GM21619 (cell line): ENCODE results near the gene KCND3.
"Not testable (repeated sequence)": the region's sequence is repeated elsewhere in the genome, so short reads cannot be mapped to it uniquely, and the experiment has no call there.

Experiments used
- ATAC-seq: cut with Tn5 transposase; IDR thresholded peaks from one replicate; pipeline ENCODE4 v1.9.1; 2021; ENCODE audit not compliant: unreplicated experiment

The KCND3 gene

GRCh38 chr1:111747282-111747734, 242.2 kb downstream of the KCND3 start:
- no peak for ATAC-seq

GRCh38 chr1:111746614-111746999, 242.9 kb downstream of the KCND3 start:
- ATAC-seq, result no peak

GRCh38 chr1:111745675-111746613, 243.5 kb downstream of the KCND3 start:
- no peak for ATAC-seq

- no peak for ATAC-seq
Measured at GRCh38 chr1:111743679-111744101, 245.8 kb downstream of the KCND3 start.

DNA sequence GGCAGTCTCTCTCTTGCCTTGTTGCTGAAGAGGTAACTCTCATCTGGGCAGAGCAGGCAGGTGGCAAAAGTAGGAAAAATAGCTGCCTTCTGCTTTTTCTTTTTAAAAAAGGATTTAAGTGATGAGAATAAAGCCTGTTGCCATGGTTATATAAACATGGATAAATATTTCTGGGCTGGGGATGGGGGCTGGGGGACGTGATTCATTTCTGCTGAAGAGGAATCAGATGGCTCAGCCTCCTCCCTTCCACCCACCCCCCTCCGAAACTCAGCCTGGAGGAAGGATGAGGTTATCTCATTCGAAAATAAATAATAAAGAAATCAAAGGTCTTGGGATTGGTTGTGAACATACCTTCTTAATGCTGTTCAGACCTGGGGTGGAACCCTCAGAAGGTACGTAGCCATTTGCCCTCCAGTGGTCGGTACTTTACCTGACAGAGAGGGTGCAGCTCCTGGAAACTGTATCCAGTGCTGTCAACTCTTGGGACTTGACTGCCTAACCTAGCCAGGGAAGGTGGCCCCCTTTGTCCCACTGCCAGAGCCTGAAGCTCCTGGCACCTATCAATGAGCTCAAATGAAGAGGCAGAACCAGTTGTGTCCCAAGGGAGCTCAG, 246.4 kb downstream of the KCND3 start:
- no peak for ATAC-seq

GRCh38 chr1:111742292-111742691, 247.2 kb downstream of the KCND3 start:
- not testable (repeated sequence) for ATAC-seq

DNA sequence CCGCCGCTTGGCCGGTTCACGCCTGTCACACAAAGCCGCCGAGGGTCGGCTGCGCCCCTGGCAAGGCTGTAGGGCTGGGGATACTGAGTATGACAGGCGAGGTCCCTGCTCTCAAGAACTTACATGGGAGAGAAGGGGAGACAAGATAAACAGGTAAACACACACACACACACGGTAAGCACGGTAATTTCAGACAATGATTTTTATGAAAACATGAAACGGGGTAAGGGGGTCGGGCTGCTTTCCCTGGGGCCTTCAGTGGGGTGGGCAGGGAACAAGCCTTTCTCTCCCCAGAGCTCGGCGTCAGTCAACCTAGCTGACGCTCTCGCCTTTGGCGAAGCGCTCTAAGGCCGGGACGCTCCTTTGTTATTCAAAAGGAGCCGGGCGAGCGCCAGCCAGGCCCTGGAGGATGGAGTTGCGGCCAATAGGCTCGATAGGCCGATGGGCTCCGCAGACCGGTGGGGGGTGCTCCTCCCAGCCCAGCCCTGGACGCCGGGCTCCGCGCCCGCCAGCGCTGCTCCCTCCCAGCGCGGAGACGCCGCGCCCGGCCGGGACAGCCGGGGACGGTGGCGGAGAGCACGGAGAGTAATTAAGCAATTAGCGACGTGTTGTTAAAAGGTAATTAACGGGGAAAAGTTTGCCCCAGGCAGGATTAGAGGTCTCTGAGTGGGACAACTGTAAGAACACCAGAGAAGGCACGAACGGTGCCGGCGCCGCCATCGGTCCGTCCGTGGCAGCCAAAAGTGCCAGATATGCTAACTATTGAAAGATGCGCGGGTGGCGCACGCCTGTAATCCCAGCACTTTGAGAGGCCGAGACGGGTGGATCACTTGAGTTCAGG, 249.3 kb downstream of the KCND3 start:
- no peak for ATAC-seq

DNA sequence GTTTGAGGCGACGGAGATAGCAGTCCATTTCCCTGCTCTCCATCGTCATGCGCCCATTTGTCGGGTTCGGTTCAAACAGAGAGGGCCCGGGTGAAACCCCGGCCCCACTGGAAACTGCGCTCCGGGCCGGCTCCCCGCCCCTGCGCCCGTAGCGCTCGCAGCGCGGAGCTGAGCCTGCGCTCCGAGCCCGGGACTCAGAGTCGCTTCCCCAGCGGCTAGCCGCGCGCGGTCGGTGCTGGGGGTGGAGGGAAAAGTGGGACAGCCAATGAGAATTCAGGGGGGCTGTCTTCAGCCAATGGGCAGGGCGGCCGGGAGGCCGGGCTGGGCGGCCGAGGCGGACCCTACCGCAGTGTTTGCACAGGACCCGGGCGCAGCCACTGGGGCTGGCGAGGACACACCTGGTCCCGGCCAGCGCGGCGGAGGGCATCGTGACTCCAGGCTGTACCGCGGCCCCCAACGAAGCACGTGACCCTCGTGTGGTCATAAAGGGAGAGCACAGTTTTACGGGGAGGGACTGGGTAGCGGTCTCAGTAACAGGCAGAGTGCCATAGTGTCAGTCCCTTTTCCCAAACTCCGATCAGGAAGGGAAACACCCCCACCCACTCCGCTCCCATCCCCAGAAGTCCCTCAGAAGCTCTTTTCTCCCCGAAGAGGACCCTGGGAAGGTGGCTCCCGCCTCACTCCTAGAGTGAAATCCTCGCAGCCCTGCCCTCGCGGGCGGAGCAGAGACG, 250.1 kb downstream of the KCND3 start, which contains the start of gene INKA2:
INKA2 (minus strand) TSS at position 202 of the 731 bp plus-strand sequence; CDS start at position 49, 153 bp downstream.
- peak; percentile 86 for ATAC-seq

DNA sequence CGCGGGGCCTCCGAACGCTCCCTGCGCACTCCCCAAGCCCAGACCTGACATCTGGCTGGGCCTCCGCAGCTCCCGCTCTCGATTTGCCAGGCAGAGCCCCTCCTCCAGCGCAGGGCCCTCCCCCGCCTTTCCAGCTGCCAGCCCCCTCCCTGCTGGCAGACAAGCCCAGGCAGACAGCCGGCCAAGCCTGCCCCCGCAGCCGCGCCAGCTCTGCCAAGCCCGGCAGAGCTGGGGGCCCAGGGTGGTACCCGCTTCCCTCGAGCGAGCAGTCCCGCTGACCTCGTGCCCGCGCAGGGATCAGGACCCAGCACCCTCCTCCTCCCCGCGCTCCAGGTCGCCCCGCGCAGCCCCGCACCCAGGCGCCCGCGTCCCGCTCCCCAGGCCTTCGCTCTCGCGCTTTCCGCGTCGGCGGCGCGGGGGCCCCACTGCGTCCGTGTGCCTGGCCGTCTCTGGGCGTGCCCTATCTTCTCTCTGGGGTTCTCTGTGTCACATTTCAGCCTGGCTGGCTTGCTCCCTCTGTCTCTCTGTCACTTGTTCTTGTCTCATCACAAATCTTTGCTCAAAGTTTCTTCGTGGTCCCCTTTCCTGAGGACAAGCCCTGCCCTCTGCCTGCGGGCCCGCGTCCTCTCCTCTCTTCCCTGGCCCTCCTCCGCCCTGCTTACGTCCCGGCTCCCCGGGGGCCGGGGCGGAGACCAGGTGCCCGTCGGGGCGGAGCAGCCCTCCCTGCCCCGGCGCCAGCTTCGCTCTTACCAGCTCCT, 250.9 kb downstream of the KCND3 start:
- ATAC-seq, result peak; percentile 41

- no peak for ATAC-seq
Measured at GRCh38 chr1:111738133-111738435, 251.4 kb downstream of the KCND3 start.

- ATAC-seq, result no peak
Measured at GRCh38 chr1:111737216-111738132, 252.0 kb downstream of the KCND3 start.

DNA sequence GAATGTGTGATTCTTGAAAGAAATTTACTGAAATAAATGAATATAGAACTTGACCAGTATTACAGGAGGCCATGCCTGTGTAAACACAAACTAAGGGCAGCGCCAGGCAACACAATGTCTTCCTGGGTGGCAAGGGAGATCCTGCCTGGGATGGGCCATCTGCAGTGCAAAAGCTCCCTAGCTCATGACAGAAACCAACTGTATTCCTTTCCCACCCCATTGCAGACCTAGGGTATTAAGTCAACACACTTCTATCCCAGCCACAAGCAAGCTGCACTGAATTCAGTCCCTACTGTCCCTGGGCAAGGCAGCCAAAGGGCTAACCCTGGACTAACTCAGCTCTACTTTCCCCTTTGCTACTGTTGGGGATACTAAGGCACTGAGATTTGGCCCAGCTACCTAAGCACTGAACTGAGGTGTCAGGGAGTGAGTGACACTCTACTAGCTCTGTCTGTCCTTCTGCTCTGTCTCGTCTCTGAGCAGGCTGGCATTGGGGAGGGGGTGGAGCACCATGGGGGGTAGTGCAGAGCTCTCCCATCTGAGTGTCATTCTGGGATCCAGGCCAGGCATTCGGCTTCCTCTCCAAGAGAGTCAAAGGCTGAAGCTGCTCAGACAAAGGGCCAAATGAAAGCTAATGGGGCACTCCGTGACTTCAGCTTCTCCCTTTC, 252.8 kb downstream of the KCND3 start:
- ATAC-seq, result no peak

- no peak for ATAC-seq
Measured at GRCh38 chr1:111735858-111736544, 253.5 kb downstream of the KCND3 start.

DNA sequence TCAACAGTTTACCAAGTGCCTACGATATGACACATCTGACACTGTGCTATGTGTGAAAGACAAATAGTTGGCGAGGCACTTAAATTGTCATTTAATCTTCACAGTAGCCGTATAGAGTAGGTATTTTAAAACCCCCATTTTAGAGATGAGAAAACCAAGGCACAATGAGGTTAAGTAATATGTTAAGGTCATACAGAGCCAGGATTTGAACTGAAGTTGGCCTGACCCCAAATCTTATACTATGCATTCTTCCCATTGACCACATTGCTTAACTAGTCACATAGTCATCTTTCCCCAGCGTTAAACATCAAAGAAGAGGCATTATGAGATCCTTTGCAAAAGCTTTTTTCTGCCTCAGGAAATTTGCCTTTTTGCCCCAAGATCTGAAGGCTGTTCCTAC, 254.1 kb downstream of the KCND3 start:
- ATAC-seq, result no peak

DNA sequence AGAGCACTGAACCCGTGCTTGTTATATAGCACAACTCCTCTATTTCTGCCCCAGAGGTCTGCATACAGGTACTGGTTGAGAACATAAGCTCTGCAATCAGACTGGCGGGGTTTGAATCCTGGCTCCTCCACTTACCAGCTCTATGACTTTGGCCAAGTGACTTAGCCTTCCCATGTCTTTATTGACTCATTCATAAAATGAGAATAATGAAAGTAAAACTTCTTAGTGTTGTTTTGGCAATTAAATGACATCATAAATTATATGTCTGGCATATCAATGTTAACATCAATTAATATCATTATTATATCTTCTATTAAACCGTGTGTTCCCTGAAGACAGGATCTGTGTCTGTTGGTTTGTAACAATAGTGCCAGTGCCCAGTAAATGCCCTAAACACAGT, 254.6 kb downstream of the KCND3 start:
- ATAC-seq, result no peak

GRCh38 chr1:111734426-111734825, 255.0 kb downstream of the KCND3 start:
- ATAC-seq, result no peak

DNA sequence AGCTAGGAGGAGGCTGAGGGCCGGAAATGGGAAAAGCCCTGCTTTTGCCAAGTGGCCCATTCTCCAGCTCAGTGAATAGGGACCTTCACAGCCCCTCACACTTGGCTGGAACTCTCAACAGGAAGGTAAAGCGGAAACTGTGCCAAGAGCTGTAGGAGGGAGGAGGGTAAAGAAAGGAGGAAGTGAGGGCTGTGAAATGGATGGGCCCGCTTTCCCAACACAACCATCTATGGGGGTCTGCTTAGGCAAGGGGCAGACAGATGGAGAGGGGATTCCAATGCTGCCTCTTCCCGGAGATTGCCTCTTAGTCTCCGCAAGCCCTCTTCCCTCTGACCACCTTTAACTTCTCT, 255.5 kb downstream of the KCND3 start:
- ATAC-seq, result no peak
